Activated CD8-positive, alpha-beta memory T cell treated with anti-CD3 and anti-CD28 coated beads for 24 hours (primary cell): ENCODE measurements around the gene SPR.

Source experiments
- DNase-seq: peaks from one replicate; pipeline ENCODE4 v3.0.0-alpha.2; 2020

SPR gene

GRCh38 chr2:72916743-72917137 is 29.5 kb downstream of the SPR start:
- peak; percentile 70 for DNase-seq

- peak; percentile 80 for DNase-seq
Measured at GRCh38 chr2:72917138-72917876, 30.1 kb downstream of the SPR start, which contains the start of gene EMX1. TSS of gene EMX1 (plus strand) at chr2:72917519. CDS start at chr2:72917853, 334 bp downstream.

GRCh38 chr2:72917877-72918553 is 30.8 kb downstream of the SPR start:
- DNase-seq = peak; percentile 62

- peak; percentile 51 for DNase-seq
Measured at GRCh38 chr2:72919414-72920317, 32.5 kb downstream of the SPR start.

- DNase-seq = peak; percentile 71
Measured at GRCh38 chr2:72920318-72921087, 33.3 kb downstream of the SPR start.

GRCh38 chr2:72921088-72921851 is 34.1 kb downstream of the SPR start:
- peak; percentile 55 for DNase-seq

- DNase-seq = peak; percentile 49
Measured at GRCh38 chr2:72921853-72922252, 34.6 kb downstream of the SPR start.

GRCh38 chr2:72923833-72924352 is 36.7 kb downstream of the SPR start:
- DNase-seq = no peak

- peak; percentile 61 for DNase-seq
Measured at GRCh38 chr2:72924353-72925240, 37.4 kb downstream of the SPR start.

GRCh38 chr2:72925328-72925943 is 38.2 kb downstream of the SPR start:
- DNase-seq = peak; percentile 53

GRCh38 chr2:72926368-72926767 is 39.2 kb downstream of the SPR start:
- DNase-seq = peak; percentile 48

GRCh38 chr2:72926811-72927465 is 39.7 kb downstream of the SPR start:
- DNase-seq = no peak

GRCh38 chr2:72927619-72928550 is 40.7 kb downstream of the SPR start:
- peak; percentile 37 for DNase-seq

GRCh38 chr2:72929010-72929409 is 41.8 kb downstream of the SPR start:
- no peak for DNase-seq

GRCh38 chr2:72931280-72931910 is 44.2 kb downstream of the SPR start:
- DNase-seq = no peak

- DNase-seq = no peak
Measured at GRCh38 chr2:72932045-72932740, 45.0 kb downstream of the SPR start.

GRCh38 chr2:72932805-72933204 is 45.6 kb downstream of the SPR start:
- DNase-seq = no peak
